HEK293T (cell line): ENCODE data around the gene IRS2.

Experiments used
- CTCF ChIA-PET: fragments of 350-600 bp; formaldehyde crosslinking; extraction: SDS; loops from one replicate; lab custom pipeline; 2021; ENCODE audit warnings: antibody characterized with exemption, inconsistent platforms; lab: Yijun Ruan, JAX
- POLR2A ChIA-PET: fragments of 350-600 bp; formaldehyde crosslinking; extraction: SDS; loops from one replicate; lab custom pipeline; 2020; ENCODE audit warnings: antibody characterized with exemption, inconsistent platforms; lab: Yijun Ruan, JAX
- DNase-seq: peaks from one replicate; pipeline ENCODE4 v3.0.0; 2012; ENCODE audit warnings: mixed read lengths; ENCODE audit errors: extremely low spot score
- ARNT ChIP-seq: fragments of 450-650 bp; IDR thresholded peaks from 2 replicates; pipeline ENCODE4 v1.6.1; 2017; ENCODE audit warnings: mild to moderate bottlenecking
- BHLHE40 ChIP-seq: fragments of 450-650 bp; IDR thresholded peaks from 2 replicates; pipeline ENCODE4 v1.6.1; 2016; ENCODE audit warnings: mild to moderate bottlenecking, moderate library complexity, borderline replicate concordance
- CTBP1 ChIP-seq: fragments of 450-650 bp; IDR thresholded peaks from 2 replicates; pipeline ENCODE4 v1.6.1; 2016; ENCODE audit warnings: borderline replicate concordance
- ELF4 ChIP-seq: fragments of 450-650 bp; IDR thresholded peaks from 2 replicates; pipeline ENCODE4 v1.6.1; 2017; ENCODE audit warnings: antibody characterized with exemption
- FOXA1 ChIP-seq: fragments of 450-650 bp; IDR thresholded peaks from 2 replicates; pipeline ENCODE4 v1.6.1; 2016; ENCODE audit warnings: mild to moderate bottlenecking
- FOXK2 ChIP-seq: fragments of 450-650 bp; IDR thresholded peaks from 2 replicates; pipeline ENCODE4 v1.6.1; 2016; ENCODE audit warnings: mild to moderate bottlenecking
- FOXM1 ChIP-seq: fragments of 450-650 bp; IDR thresholded peaks from 2 replicates; pipeline ENCODE4 v1.6.1; 2017; ENCODE audit warnings: mild to moderate bottlenecking, borderline replicate concordance
- HDGF ChIP-seq: fragments of 450-650 bp; IDR thresholded peaks from 2 replicates; pipeline ENCODE4 v1.6.1; 2017; ENCODE audit warnings: antibody characterized with exemption, borderline replicate concordance
- L3MBTL2 ChIP-seq: fragments of 450-650 bp; conservative IDR thresholded peaks from 2 replicates; pipeline ENCODE4 v1.6.1; 2016; ENCODE audit warnings: mild to moderate bottlenecking
- LEF1 ChIP-seq: fragments of 450-650 bp; IDR thresholded peaks from 2 replicates; pipeline ENCODE4 v1.6.1; 2017; ENCODE audit warnings: mild to moderate bottlenecking, borderline replicate concordance
- NFRKB ChIP-seq: fragments of 450-650 bp; IDR thresholded peaks from 2 replicates; pipeline ENCODE4 v1.6.1; 2016; ENCODE audit warnings: mild to moderate bottlenecking, moderate library complexity
- PKNOX1 ChIP-seq: fragments of 450-650 bp; IDR thresholded peaks from 2 replicates; pipeline ENCODE4 v1.6.1; 2016
- SP1 ChIP-seq: fragments of 450-650 bp; IDR thresholded peaks from 2 replicates; pipeline ENCODE4 v1.6.1; 2017
- SUZ12 ChIP-seq: fragments of 450-650 bp; IDR thresholded peaks from 2 replicates; pipeline ENCODE4 v1.6.1; 2016; ENCODE audit warnings: mild to moderate bottlenecking
- TARDBP ChIP-seq: fragments of 450-650 bp; IDR thresholded peaks from 2 replicates; pipeline ENCODE4 v1.6.1; 2016
- ZNF384 ChIP-seq: fragments of 450-650 bp; IDR thresholded peaks from 2 replicates; pipeline ENCODE4 v1.6.1; 2016

The IRS2 gene

GRCh38 chr13:109819874-109820273 lies 33.5 kb upstream of the IRS2 start:
- no peak for DNase-seq
- TF ChIP-seq FOXA1 (no peak), FOXK2 (no peak), BHLHE40 (no peak), ELF4 (no peak)
- ChIA-PET CTCF (no interaction called here), POLR2A (no interaction called here)

- ChIA-PET POLR2A (no interaction called here), CTCF (no interaction called here)
- TF ChIP-seq SP1 = no peak
- no peak for TF ChIP-seq LEF1
- no peak for TF ChIP-seq FOXM1
- TF ChIP-seq PKNOX1 = no peak
- no peak for TF ChIP-seq TARDBP
- no peak for TF ChIP-seq HDGF
- TF ChIP-seq ZNF384 = no peak
- TF ChIP-seq L3MBTL2 = no peak
- no peak for TF ChIP-seq BHLHE40
- TF ChIP-seq ELF4 = no peak
- no peak for TF ChIP-seq SUZ12
- TF ChIP-seq CTBP1 = no peak
- TF ChIP-seq ARNT = no peak
- TF ChIP-seq FOXK2 = no peak
- TF ChIP-seq FOXA1 = no peak
- TF ChIP-seq NFRKB = no peak
- DNase-seq = no peak
Measured at GRCh38 chr13:109818886-109819285, 32.5 kb upstream of the IRS2 start.

- ChIA-PET CTCF (no interaction called here), POLR2A (no interaction called here)
- TF ChIP-seq LEF1 = no peak
- TF ChIP-seq BHLHE40 = no peak
- TF ChIP-seq HDGF = no peak
- TF ChIP-seq FOXK2 = no peak
- no peak for TF ChIP-seq ELF4
- no peak for DNase-seq
Measured at GRCh38 chr13:109817591-109818535, 31.5 kb upstream of the IRS2 start.

GRCh38 chr13:109816808-109817203 lies 30.4 kb upstream of the IRS2 start:
- ChIA-PET POLR2A (no interaction called here), CTCF (no interaction called here)
- TF ChIP-seq BHLHE40 (no peak), SUZ12 (no peak), CTBP1 (no peak), ZNF384 (no peak), HDGF (no peak), FOXA1 (no peak), ELF4 (no peak), PKNOX1 (no peak), L3MBTL2 (no peak), NFRKB (no peak), SP1 (no peak), FOXK2 (no peak), ARNT (no peak), FOXM1 (no peak), LEF1 (no peak)
- no peak for DNase-seq

- ChIA-PET CTCF (no interaction called here), POLR2A (no interaction called here)
- TF ChIP-seq LEF1 (no peak), ZNF384 (no peak), FOXA1 (no peak), ARNT (no peak), FOXK2 (no peak), SUZ12 (no peak), NFRKB (no peak), HDGF (no peak), ELF4 (no peak), TARDBP (no peak), PKNOX1 (no peak), SP1 (no peak), L3MBTL2 (no peak), FOXM1 (no peak), BHLHE40 (no peak), CTBP1 (no peak)
- DNase-seq = no peak
Measured at GRCh38 chr13:109816112-109816807, 29.9 kb upstream of the IRS2 start.

- TF ChIP-seq SUZ12 (no peak), ELF4 (no peak), BHLHE40 (no peak), FOXK2 (no peak), SP1 (no peak), ARNT (no peak), HDGF (no peak), NFRKB (no peak), PKNOX1 (no peak)
- POLR2A ChIA-PET = no interaction called here
- CTCF ChIA-PET = no interaction called here
- no peak for DNase-seq
Measured at GRCh38 chr13:109815651-109816050, 29.3 kb upstream of the IRS2 start.
